Measurements from ENCODE around the gene ENTHD1. TPM values are rescaled to one million over a fixed set of nuclear protein-coding genes. Genes with fewer than 3 reads are reported as not detected.

The ENTHD1 gene
- total and polyA plus RNA-seq, 12 donors, result 0.09 TPM; not detected in 11

DNA sequence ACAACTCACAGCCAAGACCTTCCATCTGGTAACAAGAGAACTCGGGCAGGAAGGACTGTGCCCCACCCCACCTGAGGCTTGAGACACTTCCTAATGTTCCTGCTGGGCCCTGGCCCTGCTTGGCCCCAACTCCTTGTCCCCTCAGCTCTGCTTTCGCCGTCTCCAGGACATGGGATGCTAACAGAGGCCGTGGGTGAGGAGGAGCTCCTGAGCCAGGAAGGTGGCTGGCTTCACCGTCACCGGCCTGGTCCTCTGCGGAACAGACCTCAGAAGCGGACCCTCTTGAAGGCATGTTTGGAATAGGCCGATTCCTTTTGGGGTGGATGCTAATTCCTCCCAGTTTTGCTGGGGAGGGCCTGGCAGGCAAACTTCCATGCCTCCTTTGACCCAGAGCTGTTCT lies 168.7 kb downstream of the ENTHD1 start:
- TF ChIP-seq, protein P1, sequence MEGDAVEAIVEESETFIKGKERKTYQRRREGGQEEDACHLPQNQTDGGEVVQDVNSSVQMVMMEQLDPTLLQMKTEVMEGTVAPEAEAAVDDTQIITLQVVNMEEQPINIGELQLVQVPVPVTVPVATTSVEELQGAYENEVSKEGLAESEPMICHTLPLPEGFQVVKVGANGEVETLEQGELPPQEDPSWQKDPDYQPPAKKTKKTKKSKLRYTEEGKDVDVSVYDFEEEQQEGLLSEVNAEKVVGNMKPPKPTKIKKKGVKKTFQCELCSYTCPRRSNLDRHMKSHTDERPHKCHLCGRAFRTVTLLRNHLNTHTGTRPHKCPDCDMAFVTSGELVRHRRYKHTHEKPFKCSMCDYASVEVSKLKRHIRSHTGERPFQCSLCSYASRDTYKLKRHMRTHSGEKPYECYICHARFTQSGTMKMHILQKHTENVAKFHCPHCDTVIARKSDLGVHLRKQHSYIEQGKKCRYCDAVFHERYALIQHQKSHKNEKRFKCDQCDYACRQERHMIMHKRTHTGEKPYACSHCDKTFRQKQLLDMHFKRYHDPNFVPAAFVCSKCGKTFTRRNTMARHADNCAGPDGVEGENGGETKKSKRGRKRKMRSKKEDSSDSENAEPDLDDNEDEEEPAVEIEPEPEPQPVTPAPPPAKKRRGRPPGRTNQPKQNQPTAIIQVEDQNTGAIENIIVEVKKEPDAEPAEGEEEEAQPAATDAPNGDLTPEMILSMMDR (IDR thresholded peaks at IDR 0.05), result no peak
- H3K9me3 ChIP-seq, result no peaks in the 10 kb centered on the region
- intact Hi-C loops (cut with DNase I), result no loop called here
- H3K36me3 ChIP-seq, result no peaks in the 10 kb centered on the region
- H3K27me3 ChIP-seq, result peaks cover 0 to 41% (median 21%) of the 10 kb centered on the region in 7 donors
- H3K4me3 ChIP-seq, result no peak overlapping the region
- peaks cover 0 to 6% (median 0%) of the 10 kb centered on the region in 9 donors for H3K4me1 ChIP-seq
- 89 to 91% methylated on average over 9 of the region's 9 CpGs for whole genome bisulfite sequencing, 2 donors
- no peak for ATAC-seq
- no peak for DNase-seq
- no peak overlapping the region for H3K27ac ChIP-seq

- no peaks in the 10 kb centered on the region for H3K36me3 ChIP-seq
- WGBS, 2 donors, result 86 to 88% methylated on average over 4 of the region's 4 CpGs
- no peak for ATAC-seq
- H3K4me3 ChIP-seq, result no peak overlapping the region
- no peaks in the 10 kb centered on the region for H3K9me3 ChIP-seq
- H3K27ac ChIP-seq, result no peak overlapping the region
- TF ChIP-seq, protein P1 (IDR thresholded peaks at IDR 0.05), result no peak
- H3K4me1 ChIP-seq, result peaks cover 0 to 6% (median 0%) of the 10 kb centered on the region in 9 donors
- intact Hi-C loops (cut with DNase I), result no loop called here
- no peak for DNase-seq
- peaks cover 0 to 43% (median 25%) of the 10 kb centered on the region in 7 donors for H3K27me3 ChIP-seq
These were observed 169.2 kb downstream of the ENTHD1 start for GRCh38 chr22:39724390-39724789.

DNA sequence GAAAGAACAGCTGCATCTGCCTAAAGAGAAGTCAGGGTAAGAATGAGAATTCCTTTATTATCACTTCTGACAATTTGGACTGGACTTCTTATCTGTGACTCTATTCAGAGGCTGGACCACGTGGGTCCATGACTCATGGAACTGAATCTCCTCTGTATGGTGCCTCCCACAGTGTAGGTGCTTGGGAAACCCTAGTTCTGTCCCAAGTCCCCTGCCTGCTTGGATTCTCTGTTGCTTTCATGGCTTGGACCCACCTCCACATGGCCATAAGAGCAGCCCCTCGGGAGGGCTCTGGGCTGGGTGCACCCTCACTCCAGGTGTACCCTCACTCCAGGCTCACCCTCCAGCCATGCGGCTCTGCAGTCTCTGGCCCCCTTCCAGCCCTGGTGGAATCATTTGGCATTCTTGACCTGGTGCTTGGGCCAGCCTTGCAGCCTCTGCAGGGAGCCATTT lies 169.6 kb downstream of the ENTHD1 start:
- no peaks in the 10 kb centered on the region for H3K36me3 ChIP-seq
- no peak overlapping the region for H3K27ac ChIP-seq
- H3K9me3 ChIP-seq, result no peaks in the 10 kb centered on the region
- peaks cover 0 to 6% (median 0%) of the 10 kb centered on the region in 9 donors for H3K4me1 ChIP-seq
- WGBS, 2 donors, result 52 to 58% methylated on average over 3 of the region's 3 CpGs
- TF ChIP-seq, protein P1 (IDR thresholded peaks at IDR 0.05), result no peak
- H3K27me3 ChIP-seq, result peaks cover 0 to 45% (median 28%) of the 10 kb centered on the region in 7 donors
- intact Hi-C loops (cut with DNase I), result no loop called here
- no peak overlapping the region for H3K4me3 ChIP-seq
- ATAC-seq, result peak in 3 of 8 donors; percentile 17 to 66 (median 35)
- no peak for DNase-seq

DNA sequence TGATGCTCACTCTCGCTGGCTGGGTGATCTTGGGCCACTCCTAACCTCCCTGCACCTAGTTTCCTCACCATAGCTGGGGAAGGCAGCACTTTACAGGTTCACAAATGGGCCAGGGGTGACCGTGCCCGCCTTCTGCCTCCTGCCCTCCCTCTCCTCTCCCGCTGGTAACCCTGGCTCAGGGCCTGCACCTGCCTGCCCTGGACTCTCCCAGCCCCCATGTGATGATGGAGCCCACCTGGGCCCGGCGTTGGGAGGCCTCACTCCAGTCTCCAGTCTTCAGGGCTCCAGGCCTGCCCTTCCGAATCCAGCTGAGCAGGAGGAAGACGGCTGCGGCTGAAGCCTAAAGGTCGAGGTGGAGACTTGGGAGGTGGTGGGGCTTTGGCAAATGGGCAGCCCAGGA lies 170.1 kb downstream of the ENTHD1 start:
- peaks cover 0 to 6% (median 0%) of the 10 kb centered on the region in 9 donors for H3K4me1 ChIP-seq
- 79 to 84% methylated on average over 10 of the region's 10 CpGs for WGBS, 2 donors
- no peak for DNase-seq
- no peaks in the 10 kb centered on the region for H3K9me3 ChIP-seq
- no peak for ATAC-seq
- no peak overlapping the region for H3K4me3 ChIP-seq
- H3K36me3 ChIP-seq, result no peaks in the 10 kb centered on the region
- intact Hi-C loops (cut with DNase I), result no loop called here
- H3K27me3 ChIP-seq, result peaks cover 0 to 45% (median 27%) of the 10 kb centered on the region in 7 donors
- H3K27ac ChIP-seq, result no peak overlapping the region
- TF ChIP-seq, protein P1 (IDR thresholded peaks at IDR 0.05), result no peak

Measured in heart right ventricle (tissue), 16 donors.